ENCODE measurements around the gene SH3RF1.
"Not testable (repeated sequence)": the region's sequence is repeated elsewhere in the genome, so short reads cannot be mapped to it uniquely, and the experiment has no call there.

Gene SH3RF1

GRCh38 chr4:169225812-169226211, 44.9 kb downstream of the SH3RF1 start:
- DNase-seq (ENCODE audit: low read depth): no peak

DNA sequence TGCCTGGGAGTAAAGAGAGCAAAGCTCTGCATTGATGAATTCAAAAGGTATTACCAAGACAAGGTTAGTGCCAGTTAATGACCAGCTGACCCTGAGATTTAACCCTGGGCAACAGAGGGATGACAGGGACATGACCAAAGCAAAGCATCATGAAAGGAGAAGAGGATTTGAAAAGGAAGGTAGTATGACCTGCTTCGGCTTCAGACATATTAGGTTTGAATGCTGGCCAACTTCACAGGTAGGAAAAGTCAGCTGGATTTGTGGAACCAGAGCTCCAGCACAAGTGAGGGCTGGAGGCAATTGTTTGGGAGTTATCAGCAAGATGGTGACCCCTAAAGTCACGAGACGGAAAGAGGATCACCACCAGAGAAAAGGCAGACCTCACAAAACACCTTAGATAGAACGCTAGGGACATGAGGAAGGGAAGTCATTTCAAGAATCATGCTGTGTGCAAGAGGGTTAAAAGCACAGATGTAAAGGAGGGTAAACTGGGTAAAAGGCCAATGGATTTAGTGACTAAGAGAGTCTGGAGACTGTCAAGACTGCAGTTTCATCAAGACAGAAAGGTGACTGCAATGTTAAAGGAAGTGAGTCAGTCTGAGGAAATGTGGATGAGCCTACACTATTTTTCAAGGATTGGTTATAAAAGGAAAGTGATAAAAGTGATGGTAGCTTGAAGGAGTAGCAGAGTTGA, 45.6 kb downstream of the SH3RF1 start:
- DNase-seq (ENCODE audit: low read depth): no peak

- DNase-seq (ENCODE audit: low read depth): no peak
These were observed 48.0 kb downstream of the SH3RF1 start for GRCh38 chr4:169222761-169223160.

GRCh38 chr4:169221662-169222061, 49.1 kb downstream of the SH3RF1 start:
- DNase-seq (ENCODE audit: low read depth): no peak

DNA sequence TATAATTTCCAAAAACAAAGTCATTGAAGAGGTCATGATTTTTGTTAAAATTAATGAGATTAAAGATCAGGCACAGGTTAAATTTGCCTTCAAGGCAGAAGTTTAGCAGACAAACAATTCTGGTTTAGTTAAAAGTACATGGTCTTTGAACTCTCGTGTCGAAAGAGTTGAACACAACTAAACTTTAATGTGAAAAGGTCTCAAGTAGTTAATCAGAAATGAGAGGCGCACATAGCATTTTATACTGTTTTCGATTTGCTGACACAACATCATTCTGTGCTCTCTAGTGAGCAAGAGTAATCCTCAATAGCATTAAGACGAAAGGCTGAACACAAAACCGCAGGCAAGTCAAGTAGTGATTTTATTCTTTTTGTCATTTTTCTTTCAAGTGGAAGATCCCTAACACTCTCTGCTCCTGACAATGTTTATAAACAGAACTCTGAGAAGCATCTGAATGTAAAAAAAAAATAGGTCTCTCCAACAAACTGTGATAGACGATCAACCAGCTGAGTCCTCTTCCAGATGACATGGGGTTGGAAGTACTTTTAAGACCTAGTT, 49.8 kb downstream of the SH3RF1 start:
- no peak for DNase-seq (ENCODE audit: low read depth)

GRCh38 chr4:169220447-169220846, 50.3 kb downstream of the SH3RF1 start:
- no peak for DNase-seq (ENCODE audit: low read depth)

DNA sequence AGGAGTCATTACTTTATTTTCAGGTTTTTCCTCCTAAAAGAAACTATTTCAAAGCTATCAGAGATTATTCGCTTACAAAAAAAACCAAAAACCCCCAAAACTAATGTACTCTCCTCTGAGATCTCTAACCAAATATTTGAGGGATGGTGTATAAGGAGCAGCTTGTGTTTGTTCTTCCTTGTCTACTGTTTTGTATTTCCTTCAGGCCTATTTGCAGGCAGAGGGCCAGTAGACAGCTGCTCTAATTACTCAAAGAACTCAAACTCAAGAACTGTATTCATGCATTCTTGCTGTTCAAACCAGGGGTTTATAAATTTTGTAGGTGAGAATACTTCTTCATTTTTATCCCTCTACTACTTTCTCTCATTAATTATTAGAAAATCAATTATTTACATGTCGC, 51.3 kb downstream of the SH3RF1 start:
- no peak for DNase-seq (ENCODE audit: low read depth)

- DNase-seq (ENCODE audit: low read depth): no peak
These were observed 55.1 kb downstream of the SH3RF1 start for GRCh38 chr4:169215656-169216055.

GRCh38 chr4:169212981-169213380, 57.8 kb downstream of the SH3RF1 start:
- no peak for DNase-seq (ENCODE audit: low read depth)

DNA sequence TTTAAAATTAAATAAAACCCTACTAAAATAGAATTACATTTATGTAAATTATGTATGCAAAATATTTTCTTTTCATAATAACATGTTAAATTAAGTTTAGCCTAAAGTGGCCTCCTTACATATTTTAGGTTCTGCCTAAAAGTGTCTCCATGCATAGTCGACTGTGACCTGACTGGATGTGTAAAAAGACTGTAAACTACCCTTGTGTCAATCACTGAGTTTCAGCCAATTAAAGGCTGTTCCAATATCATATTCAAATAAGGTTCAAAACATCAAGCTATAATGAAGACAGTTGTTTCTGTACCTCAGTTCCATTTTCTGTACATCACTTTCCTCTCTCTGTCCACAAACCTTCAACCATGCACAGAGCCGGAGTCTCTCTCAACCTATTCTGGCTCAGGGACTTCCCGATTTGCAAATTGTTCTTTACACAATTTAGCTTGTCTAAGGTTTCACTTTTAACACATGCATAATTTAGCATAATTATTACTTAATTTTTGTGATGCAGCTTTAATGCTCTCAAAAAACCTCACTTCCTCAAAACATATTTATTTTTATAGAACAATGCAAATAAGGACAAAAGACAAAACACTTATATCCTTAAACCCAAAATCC, 60.1 kb downstream of the SH3RF1 start:
- no peak for DNase-seq (ENCODE audit: low read depth)

- no peak for DNase-seq (ENCODE audit: low read depth)
These were observed 61.3 kb downstream of the SH3RF1 start for GRCh38 chr4:169209388-169209883.

- DNase-seq (ENCODE audit: low read depth): no peak
These were observed 62.2 kb downstream of the SH3RF1 start for GRCh38 chr4:169208516-169208915.

DNA sequence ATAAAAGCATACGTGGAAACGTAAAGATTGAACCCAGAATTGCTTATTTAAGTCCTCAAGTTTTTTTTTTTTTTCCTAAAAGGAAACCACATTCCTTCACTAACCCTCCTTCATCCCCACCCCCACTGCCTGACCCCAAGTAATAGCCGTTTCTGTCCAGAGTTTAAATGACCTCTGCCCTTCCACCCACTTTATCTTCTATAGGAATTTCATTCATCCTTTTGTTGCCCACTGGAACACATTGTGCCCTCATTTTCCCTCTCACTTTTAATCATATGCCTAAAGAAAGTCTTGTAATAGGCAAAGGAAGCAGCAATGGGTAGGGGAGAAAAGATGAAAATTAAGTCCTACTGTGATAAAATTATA, 62.7 kb downstream of the SH3RF1 start:
- DNase-seq (ENCODE audit: low read depth): no peak

DNA sequence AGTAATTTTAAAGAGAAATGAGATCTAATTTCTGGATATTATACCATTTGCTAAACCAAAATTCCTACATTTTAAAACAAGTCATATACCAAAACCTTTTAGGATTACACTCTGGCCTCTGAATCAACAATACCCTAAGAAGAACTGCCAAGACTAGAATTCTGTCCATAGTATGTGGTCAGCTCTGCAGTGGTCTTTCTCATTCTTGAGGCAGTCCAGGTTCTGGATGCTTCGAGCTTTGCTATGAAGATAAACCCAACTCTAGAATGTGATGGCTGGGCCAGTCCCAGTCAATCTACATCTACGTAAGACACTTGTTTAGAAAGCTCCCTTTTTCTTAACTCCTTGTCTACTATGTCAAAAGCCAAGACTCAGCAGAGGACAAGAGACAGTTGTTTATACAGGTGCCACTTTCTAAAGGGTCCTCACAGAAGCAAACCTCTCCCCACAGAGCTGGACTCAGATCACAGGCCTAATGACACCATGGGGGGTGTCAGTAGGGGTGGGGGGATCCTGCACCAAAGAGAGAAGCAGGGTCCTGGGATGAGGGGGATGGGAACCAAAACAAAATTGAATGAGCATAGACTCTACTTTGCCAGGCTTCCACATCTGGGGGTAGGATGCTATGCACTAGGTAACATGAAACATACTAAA, 63.2 kb downstream of the SH3RF1 start:
- no peak for DNase-seq (ENCODE audit: low read depth)

DNA sequence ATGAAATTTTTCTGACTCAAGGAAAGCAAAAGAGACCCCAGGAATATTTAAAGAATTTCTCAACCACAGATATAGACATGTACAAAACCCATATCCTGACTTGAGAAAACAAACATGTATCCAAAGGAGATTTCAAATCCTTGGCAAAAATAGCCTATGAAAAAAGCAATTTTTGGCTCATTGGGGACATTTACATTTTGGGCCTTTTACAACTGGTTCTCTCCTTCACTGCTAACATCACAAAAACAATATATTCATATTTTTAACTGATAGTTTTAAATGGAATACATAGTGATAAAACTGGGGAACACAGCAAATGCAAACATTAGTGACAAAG, 65.0 kb downstream of the SH3RF1 start:
- no peak for DNase-seq (ENCODE audit: low read depth)

DNA sequence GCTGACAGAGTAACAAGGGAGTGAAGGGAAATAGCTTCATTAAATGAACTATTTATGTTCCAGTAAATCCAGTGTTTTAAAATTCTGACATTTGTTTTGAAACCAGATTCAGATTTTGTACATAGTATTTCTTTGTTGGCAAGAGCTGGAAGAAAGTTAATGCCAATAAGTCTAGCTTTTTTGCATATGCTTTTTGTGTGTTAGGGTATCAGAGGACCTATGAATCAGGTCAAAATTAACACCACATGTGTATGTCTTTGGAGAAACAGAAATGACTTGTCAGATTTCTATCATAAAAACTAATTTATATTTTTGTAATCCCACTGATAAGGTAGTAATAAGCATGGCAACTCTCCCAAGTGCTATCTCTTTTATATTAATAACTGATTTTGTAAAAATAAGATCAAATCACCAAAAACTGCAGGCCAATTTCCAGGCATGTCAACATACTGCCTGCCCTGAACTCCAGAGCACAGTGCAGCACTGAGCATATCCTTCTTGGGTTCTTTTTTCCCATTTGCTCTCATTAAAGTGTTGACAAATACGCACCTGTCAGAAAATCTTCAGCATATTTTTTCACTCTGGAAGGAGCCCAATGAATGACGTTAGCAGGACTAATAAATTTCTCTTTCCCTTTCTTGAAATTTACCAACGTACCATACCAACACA, 65.5 kb downstream of the SH3RF1 start:
- DNase-seq (ENCODE audit: low read depth): no peak

DNA sequence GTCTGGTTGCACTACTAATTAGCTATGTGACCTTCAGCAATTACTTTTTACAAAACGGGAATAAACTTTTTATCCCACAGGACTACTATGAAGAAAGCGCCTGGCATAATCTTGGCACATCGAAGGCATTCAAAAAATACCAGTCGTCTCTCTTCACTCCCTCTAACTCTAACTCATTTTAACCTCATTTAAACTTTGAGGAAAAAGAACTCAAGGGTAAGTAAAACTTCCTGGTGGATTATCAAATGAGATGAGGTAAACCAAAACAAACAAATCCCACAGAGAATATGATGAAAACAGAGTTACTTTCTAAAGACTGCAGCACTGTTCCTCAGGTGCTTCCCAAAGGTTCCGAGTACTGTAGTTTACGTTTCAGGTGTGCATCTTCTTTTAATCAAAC, 66.9 kb downstream of the SH3RF1 start:
- DNase-seq (ENCODE audit: low read depth): no peak

- not testable (repeated sequence) for DNase-seq (ENCODE audit: low read depth)
These were observed 67.5 kb downstream of the SH3RF1 start for GRCh38 chr4:169203278-169203677.

GRCh38 chr4:169202878-169203277, 67.9 kb downstream of the SH3RF1 start:
- DNase-seq (ENCODE audit: low read depth): no peak

DNA sequence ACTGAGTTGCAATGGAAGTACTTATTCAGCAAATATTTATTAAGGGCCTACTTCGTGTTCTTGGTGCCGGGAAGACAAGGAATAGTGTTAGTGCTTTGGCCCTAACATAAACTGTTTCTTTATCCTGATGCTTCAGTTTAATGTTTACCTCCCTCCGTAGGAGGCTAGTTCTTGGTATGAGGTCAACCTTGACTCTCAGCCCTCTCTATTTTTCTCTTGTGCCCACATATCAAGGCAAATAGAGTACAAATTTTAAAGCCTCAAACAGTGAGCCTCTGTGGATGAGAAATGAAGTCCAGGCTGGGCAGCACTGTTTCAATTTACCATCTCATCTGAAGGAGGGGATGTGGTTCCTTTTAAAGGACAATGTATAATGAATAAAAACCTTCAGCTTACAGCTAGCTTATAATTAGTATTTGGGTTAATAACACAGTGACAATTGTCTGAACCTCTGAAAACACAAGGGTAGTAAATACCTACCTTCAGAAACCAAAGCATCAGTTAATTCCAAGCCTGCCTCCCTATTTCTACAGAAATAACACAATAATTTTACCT, 68.5 kb downstream of the SH3RF1 start:
- DNase-seq (ENCODE audit: low read depth): no peak

DNA sequence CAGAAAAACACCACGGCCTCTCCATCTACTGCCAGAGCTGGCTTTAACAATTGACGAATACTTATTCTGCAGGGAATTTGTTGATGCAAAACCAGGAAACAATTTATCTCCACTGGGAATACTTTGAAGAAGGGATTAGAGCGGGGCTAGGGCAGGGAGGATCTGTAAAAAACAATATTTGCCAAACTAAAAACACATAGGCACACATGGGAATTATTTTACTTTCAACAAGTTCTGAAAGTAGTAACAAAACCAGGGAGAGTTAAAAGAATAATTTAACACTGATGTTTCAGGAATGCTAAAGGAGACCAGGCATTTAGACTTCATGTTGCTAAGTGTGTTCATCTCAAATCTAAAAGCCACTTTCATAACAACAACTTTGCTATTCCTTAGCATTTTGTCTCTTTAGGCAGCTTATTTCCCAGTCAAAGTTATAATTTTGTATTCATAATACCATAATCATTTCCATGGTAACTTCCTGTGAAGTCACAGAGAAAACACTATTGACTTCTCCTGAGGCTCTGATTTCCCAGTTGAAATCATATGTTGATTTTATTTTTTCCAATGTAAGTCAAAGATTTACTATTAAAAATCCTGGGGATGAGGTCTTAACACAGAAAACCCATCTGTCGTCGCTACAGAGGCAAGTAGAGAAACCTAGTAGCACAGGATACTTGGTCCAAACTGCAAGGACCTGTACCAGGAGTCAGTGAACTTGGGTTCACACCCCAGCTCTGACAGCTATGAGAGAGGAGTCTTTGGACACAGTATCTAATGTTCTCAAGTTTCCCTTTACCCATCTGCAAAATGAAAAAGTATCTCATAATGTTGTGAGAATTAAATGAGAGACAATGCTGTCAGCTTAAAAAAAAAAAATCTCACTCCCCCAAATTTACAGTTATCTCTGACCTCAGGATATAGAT, 69.3 kb downstream of the SH3RF1 start:
- no peak for DNase-seq (ENCODE audit: low read depth)

Data from stimulated activated CD8-positive, alpha-beta memory T cell treated with anti-CD3 and anti-CD28 coated beads, Interleukin-7, amount 100 ng/mL, for 24 hours (primary cell).